ENCODE results near the gene PYGO1.

DNA sequence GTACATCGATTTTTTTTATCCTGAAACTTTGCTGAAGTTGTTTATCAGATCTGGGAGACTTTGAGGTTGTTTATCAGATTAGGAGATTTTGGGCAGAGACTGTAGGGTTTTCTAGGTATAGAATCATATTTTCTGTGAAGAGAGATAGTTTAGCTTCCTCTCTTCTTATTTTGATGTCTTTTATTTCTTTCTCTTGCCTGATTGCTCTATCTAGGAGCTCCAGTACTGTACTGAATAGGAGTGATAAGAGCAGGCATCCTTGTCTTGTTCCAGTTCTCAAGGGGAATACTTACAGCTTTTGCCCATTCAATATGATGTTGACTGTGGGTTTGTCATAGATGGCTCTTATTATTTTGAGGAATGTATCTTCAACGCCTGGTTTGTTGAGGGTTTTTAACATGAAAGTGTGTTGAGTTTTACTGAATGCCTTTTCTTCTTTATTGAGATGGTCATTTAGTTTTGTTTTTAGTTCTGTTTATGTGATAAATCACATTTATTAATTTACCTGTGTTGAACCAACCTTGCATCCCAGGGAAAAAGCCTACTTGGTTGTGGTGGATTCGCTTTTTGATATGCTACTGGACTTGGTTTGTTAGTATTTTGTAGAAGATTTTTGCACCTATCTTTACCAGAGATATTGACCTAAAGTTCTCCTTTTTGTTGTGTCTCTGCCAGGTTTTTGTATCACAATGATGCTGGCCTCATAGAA lies 65.2 kb downstream of the PYGO1 start:
- TF ChIP-seq, protein P1, sequence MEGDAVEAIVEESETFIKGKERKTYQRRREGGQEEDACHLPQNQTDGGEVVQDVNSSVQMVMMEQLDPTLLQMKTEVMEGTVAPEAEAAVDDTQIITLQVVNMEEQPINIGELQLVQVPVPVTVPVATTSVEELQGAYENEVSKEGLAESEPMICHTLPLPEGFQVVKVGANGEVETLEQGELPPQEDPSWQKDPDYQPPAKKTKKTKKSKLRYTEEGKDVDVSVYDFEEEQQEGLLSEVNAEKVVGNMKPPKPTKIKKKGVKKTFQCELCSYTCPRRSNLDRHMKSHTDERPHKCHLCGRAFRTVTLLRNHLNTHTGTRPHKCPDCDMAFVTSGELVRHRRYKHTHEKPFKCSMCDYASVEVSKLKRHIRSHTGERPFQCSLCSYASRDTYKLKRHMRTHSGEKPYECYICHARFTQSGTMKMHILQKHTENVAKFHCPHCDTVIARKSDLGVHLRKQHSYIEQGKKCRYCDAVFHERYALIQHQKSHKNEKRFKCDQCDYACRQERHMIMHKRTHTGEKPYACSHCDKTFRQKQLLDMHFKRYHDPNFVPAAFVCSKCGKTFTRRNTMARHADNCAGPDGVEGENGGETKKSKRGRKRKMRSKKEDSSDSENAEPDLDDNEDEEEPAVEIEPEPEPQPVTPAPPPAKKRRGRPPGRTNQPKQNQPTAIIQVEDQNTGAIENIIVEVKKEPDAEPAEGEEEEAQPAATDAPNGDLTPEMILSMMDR (IDR thresholded peaks at IDR 0.05 in 2 of 3, conservative IDR thresholded peaks at IDR 0.05 in 1 of 3; ENCODE audit: insufficient read depth in 2 of 3, low read depth in 1 of 3, low read length in 3 of 3) = no peak
- TF ChIP-seq SIN3A (IDR thresholded peaks at IDR 0.05; ENCODE audit: borderline replicate concordance in 2 of 2, control insufficient read depth in 1 of 2, low read depth in 2 of 2, low read length in 2 of 2) (no peak), SNRNP70 (optimal IDR thresholded peaks at IDR 0.05; ENCODE audit: low read depth, low read length) (no peak)
